Activated naive CD4-positive, alpha-beta T cell treated with anti-CD3 and anti-CD28 coated beads, Interleukin-2, amount 50 U/mL, for 24 hours (primary cell): ENCODE data around the gene ITGA1.

Experiments used
- H3K27ac Mint-ChIP-seq: one replicate; pipeline ENCODE4 v1.8.0; 2021; ENCODE audit warnings: mild to moderate bottlenecking, mixed read lengths
- H3K27me3 Mint-ChIP-seq: one replicate; pipeline ENCODE4 v1.8.0; 2021; ENCODE audit warnings: mixed read lengths
- H3K36me3 Mint-ChIP-seq: one replicate; pipeline ENCODE4 v1.8.0; 2021; ENCODE audit warnings: mixed read lengths
- H3K4me1 Mint-ChIP-seq: one replicate; pipeline ENCODE4 v1.8.0; 2021; ENCODE audit warnings: mixed read lengths
- H3K4me3 Mint-ChIP-seq: one replicate; pipeline ENCODE4 v1.8.0; 2021; ENCODE audit warnings: mild to moderate bottlenecking, mixed read lengths
- H3K9me3 Mint-ChIP-seq: one replicate; pipeline ENCODE4 v1.8.0; 2021; ENCODE audit warnings: mixed read lengths

The ITGA1 gene

GRCh38 chr5:53001541-53001940 is 213.8 kb downstream of the ITGA1 start:
- no peak overlapping the region for H3K4me3 Mint-ChIP-seq
- H3K36me3 Mint-ChIP-seq, result no peaks in the 10 kb centered on the region

GRCh38 chr5:53002491-53002890 is 214.8 kb downstream of the ITGA1 start:
- Mint-ChIP-seq H3K27me3 (peaks cover 2% of the 10 kb centered on the region), H3K36me3 (no peaks in the 10 kb centered on the region), H3K27ac (no peak overlapping the region), H3K9me3 (no peaks in the 10 kb centered on the region), H3K4me1 (peaks cover 31% of the 10 kb centered on the region), H3K4me3 (no peak overlapping the region)

More at GRCh38 chr5:53001541-53001940, 213.8 kb downstream of the ITGA1 start:
- Mint-ChIP-seq H3K27ac (no peak overlapping the region), H3K27me3 (peaks cover 2% of the 10 kb centered on the region), H3K9me3 (no peaks in the 10 kb centered on the region), H3K4me1 (peaks cover 21% of the 10 kb centered on the region)

- Mint-ChIP-seq H3K4me3 (no peak overlapping the region), H3K27ac (no peak overlapping the region), H3K27me3 (peaks cover 2% of the 10 kb centered on the region), H3K9me3 (no peaks in the 10 kb centered on the region), H3K36me3 (no peaks in the 10 kb centered on the region), H3K4me1 (peaks cover 37% of the 10 kb centered on the region)
These were observed 215.4 kb downstream of the ITGA1 start for GRCh38 chr5:53003144-53003543.

GRCh38 chr5:53006911-53007890 is 219.5 kb downstream of the ITGA1 start:
- Mint-ChIP-seq H3K4me3 (no peak overlapping the region), H3K36me3 (no peaks in the 10 kb centered on the region), H3K9me3 (no peaks in the 10 kb centered on the region), H3K27ac (peak overlapping the region; percentile 2), H3K27me3 (no peaks in the 10 kb centered on the region), H3K4me1 (peaks cover 54% of the 10 kb centered on the region)

- Mint-ChIP-seq H3K4me1 (peaks cover 54% of the 10 kb centered on the region), H3K36me3 (no peaks in the 10 kb centered on the region), H3K27ac (peak overlapping the region; percentile 89), H3K9me3 (peaks cover 6% of the 10 kb centered on the region), H3K27me3 (no peaks in the 10 kb centered on the region), H3K4me3 (peak overlapping the region; percentile 13)
These were observed 221.0 kb downstream of the ITGA1 start for GRCh38 chr5:53008751-53009150.
